Lung (tissue), 12 donors: Measurements from ENCODE around the gene PRKCE. TPM values are rescaled to one million over a fixed set of nuclear protein-coding genes. Genes with fewer than 3 reads are reported as not detected.
A peak's percentile ranks its signal among the peaks of the same experiment; 100 is the strongest.

ENCODE experiments used
- ATAC-seq: fragments of 200-7000 bp; cut with Tn5 transposase; one replicate; pipeline ENCODE4 v1.9.1; 2020; ENCODE audit warnings: moderate number of reproducible peaks; ENCODE audit not compliant: insufficient read depth, low FRiP score
- DNase-seq, 3 donors: peaks; one replicate each; pipeline ENCODE4 v3.0.0-alpha.2; 2013 to 2017
- H3K27ac ChIP-seq, 2 donors: one replicate each; pipeline ENCODE4 v1.5.1; 2013; ENCODE audit warnings: mild to moderate bottlenecking in 2 of 2, moderate library complexity in 2 of 2, control low read depth in 1 of 2, inconsistent platforms in 1 of 2, low read depth in 1 of 2, low read length in 1 of 2
- H3K27me3 ChIP-seq, 3 donors: one replicate each; pipeline ENCODE4 v1.5.1; 2013; ENCODE audit warnings: low read length in 2 of 3; ENCODE audit not compliant: control insufficient read depth in 3 of 3, insufficient read depth in 3 of 3
- H3K36me3 ChIP-seq, 4 donors: one replicate each; pipeline ENCODE4 v1.5.1; 2013; ENCODE audit warnings: low read length in 4 of 4, mild to moderate bottlenecking in 1 of 4, moderate library complexity in 1 of 4; ENCODE audit not compliant: control insufficient read depth in 4 of 4, insufficient read depth in 4 of 4
- H3K4me1 ChIP-seq, 5 donors: one replicate each; pipeline ENCODE4 v1.5.1; 2013; ENCODE audit warnings: low read length in 5 of 5, mild to moderate bottlenecking in 2 of 5, moderate library complexity in 1 of 5; ENCODE audit not compliant: control insufficient read depth in 5 of 5, insufficient read depth in 5 of 5
- H3K4me3 ChIP-seq: one replicate; pipeline ENCODE4 v1.5.1; 2013; ENCODE audit warnings: mild to moderate bottlenecking, control low read depth, moderate library complexity
- H3K9ac ChIP-seq, 2 donors: one replicate each; pipeline ENCODE4 v1.5.1; 2013; ENCODE audit warnings: low read length in 2 of 2, control low read depth in 1 of 2; ENCODE audit not compliant: insufficient read depth in 1 of 2
- H3K9me3 ChIP-seq, 4 donors: one replicate each; pipeline ENCODE4 v1.5.1; 2013; ENCODE audit warnings: low read length in 3 of 4, mild to moderate bottlenecking in 1 of 4, moderate library complexity in 1 of 4; ENCODE audit not compliant: control insufficient read depth in 4 of 4, insufficient read depth in 3 of 4
- WGBS, 2 donors: extraction: QIAGEN DNeasy Blood & Tissue Kit; methylation state at CpG; one replicate each; pipeline ENCODE4 v1.1.7; 2013; 5-methylcytosine and 5-hydroxymethylcytosine counted together
- polyA plus RNA-seq, 2 donors: library from polyadenylated mRNA; stranded (reverse); fragments of 200-250 nt; gene quantifications; one replicate each; pipeline ENCODE4 v1.2.1, GENCODE V29; 2013
- total RNA-seq, 2 donors: library from RNA; depleted of rRNA in 1 of 2; stranded (reverse); fragments of >200 nt in 1 of 2; gene quantifications; one replicate each; pipeline ENCODE4 v1.2.1, GENCODE V29; 2014 to 2021
- TF ChIP-seq, protein P1 (sequence below): IDR thresholded peaks from 2 replicates; pipeline ENCODE4 v1.5.1; 2012; ENCODE audit warnings: mild to moderate bottlenecking; ENCODE audit errors: control extremely low read depth, extremely low read depth
- donor health status: control.
- donor health status: control.
- donor health status: Bipolar disorder and iron deficiency.
- donor health status: healthy.
- donor health status: DM: yes; HTN: yes; CAD: no.

The PRKCE gene
- total and polyA plus RNA-seq, 4 donors, result 12.5 to 82.2 (median 32.1) TPM

DNA sequence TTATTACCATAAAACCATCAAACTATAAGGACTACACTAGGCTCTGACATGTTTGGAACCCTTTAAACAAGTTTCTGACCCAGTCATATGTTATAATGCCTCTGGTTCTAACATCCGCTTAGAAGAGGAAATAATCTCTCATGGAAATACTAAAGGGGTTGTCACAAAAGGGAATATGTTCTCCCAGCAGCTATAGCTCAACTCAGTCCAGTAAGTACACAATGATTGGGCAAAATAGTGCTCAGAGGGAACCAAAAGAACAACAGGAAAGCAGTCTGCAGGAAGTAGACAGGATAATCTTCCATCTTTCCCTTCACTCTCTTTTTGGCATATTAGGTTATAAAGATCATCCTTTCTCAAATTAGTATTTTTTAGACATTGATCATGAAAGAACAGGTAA, 44.7 kb upstream of the PRKCE start:
- Histone ChIP-seq H3K4me3 (no peak overlapping the region), H3K36me3 (peaks cover under 1 to 5% (median 3%) of the 10 kb centered on the region in 4 donors), H3K27me3 (no peaks in the 10 kb centered on the region), H3K9me3 (no peaks in the 10 kb centered on the region), H3K4me1 (peaks cover 0 to 18% (median 3%) of the 10 kb centered on the region in 5 donors), H3K9ac (no peak overlapping the region), H3K27ac (no peak overlapping the region)
- DNase-seq (no peak), ATAC-seq (no peak)
- 41 to 53% methylated on average over 1 of the region's 1 CpG for WGBS, 2 donors
- TF ChIP-seq, protein P1, sequence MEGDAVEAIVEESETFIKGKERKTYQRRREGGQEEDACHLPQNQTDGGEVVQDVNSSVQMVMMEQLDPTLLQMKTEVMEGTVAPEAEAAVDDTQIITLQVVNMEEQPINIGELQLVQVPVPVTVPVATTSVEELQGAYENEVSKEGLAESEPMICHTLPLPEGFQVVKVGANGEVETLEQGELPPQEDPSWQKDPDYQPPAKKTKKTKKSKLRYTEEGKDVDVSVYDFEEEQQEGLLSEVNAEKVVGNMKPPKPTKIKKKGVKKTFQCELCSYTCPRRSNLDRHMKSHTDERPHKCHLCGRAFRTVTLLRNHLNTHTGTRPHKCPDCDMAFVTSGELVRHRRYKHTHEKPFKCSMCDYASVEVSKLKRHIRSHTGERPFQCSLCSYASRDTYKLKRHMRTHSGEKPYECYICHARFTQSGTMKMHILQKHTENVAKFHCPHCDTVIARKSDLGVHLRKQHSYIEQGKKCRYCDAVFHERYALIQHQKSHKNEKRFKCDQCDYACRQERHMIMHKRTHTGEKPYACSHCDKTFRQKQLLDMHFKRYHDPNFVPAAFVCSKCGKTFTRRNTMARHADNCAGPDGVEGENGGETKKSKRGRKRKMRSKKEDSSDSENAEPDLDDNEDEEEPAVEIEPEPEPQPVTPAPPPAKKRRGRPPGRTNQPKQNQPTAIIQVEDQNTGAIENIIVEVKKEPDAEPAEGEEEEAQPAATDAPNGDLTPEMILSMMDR, result no peak

DNA sequence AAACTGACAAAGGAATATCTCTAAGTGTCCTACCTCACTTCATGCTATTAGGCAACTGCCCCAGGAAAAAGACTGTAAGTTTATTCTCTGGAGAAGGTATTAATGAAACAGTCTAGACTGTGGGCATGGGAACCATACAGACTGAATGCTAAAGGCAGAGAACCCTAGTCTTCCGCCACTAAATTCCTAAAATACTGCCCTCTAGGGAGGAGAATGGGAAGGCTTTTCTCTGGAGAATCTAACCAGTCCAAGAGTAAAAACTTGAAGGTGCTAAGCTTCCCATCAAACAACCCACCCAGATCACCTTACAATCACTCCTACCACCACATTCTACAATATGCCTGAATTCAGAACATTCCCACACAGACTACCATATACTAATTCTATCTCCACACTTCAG, 43.8 kb upstream of the PRKCE start:
- no peak overlapping the region for H3K9ac ChIP-seq
- H3K4me3 ChIP-seq, result no peak overlapping the region
- DNase-seq (peak in 1 of 3 donors; percentile 27), ATAC-seq (no peak)
- H3K4me1 ChIP-seq, result peaks cover 4 to 19% (median 7%) of the 10 kb centered on the region in 5 donors
- H3K36me3 ChIP-seq, result peaks cover 0 to 4% (median 3%) of the 10 kb centered on the region in 4 donors
- no peaks in the 10 kb centered on the region for H3K27me3 ChIP-seq
- WGBS, 2 donors, result 82 to 84% methylated on average over 1 of the region's 1 CpG
- TF ChIP-seq, protein P1, result no peak
- no peaks in the 10 kb centered on the region for H3K9me3 ChIP-seq
- no peak overlapping the region for H3K27ac ChIP-seq

DNA sequence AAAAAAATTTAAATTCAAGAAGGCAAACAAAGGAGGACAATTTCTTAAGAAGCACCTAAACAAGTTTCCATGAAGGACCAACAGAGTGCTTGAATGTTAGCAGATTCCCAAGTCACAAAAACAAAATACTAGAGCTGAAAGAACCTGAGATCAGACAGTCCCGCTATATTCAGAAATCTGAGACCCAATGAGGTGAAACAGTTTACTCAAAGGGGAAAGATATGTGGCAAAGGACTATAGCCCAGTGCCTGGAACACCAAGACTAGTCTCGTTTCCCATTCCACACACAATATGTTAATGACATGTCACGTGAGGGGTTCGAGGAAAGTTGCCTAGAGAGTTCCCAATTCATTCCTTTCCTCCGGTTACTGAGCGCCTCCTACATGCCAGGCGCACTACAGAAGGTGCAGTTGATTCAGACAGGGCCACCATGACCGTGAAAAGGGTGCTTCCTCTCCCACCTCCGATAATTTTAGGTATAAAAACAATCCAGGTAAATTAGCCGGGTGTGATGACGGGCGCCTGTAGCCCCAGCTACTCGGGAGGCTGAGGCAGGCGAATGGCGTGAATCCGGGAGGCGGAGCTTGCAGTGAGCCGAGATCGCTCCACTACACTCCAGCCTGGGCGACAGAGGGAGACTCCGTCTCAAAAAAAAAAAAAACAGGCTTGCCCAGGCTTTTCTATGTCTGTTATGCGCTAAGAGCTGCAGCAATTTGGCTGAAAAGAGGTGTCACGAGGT, 41.0 kb upstream of the PRKCE start:
- Histone ChIP-seq H3K27ac (peak overlapping the region; percentile 80 to 90), H3K4me1 (peaks cover 4 to 19% (median 8%) of the 10 kb centered on the region in 5 donors), H3K4me3 (peak overlapping the region; percentile 65), H3K9me3 (no peaks in the 10 kb centered on the region), H3K9ac (peak overlapping the region; percentile 57 to 75), H3K27me3 (no peaks in the 10 kb centered on the region), H3K36me3 (no peaks in the 10 kb centered on the region)
- peak; percentile 65 to 84 (median 83) for DNase-seq
- TF ChIP-seq, protein P1, result no peak
- ATAC-seq, result peak; percentile 55
- WGBS, 2 donors, result 1 to 3% methylated on average over 23 of the region's 23 CpGs
